ENCODE data around the gene PODXL2. TPM values are rescaled to one million over a fixed set of nuclear protein-coding genes. Genes with fewer than 3 reads are reported as not detected.

Gene PODXL2
- total RNA-seq, 2 experiments from 2014 or later, result 4.0 to 4.2 TPM

- CTCF ChIA-PET, result interaction anchor here (0.9 kb wide), 1 partner anchor 73 kb away, joined by 4 read pairs; no protein-coding TSS in a partner anchor
- peaks cover 4% of the 10 kb centered on the region for H3K4me1 ChIP-seq (ENCODE audit: insufficient read depth, low read length)
- POLR2A ChIA-PET, result no interaction called here
- TF ChIP-seq CTCF (IDR thresholded peaks at IDR 0.05), result no peak
- Mint-ChIP-seq H3K9me3 (no peaks in the 10 kb centered on the region), H3K4me1 (ENCODE audit: low read depth) (no peaks in the 10 kb centered on the region), H3K4me3 (no peak overlapping the region), H3K27me3 (no peaks in the 10 kb centered on the region), H3K27ac (no peak overlapping the region), H3K36me3 (ENCODE audit: low read depth) (no peaks in the 10 kb centered on the region)
- H3K9me3 ChIP-seq (ENCODE audit: control insufficient read depth in 1 of 2, insufficient read depth in 1 of 2, low read length in 2 of 2), result no peaks in the 10 kb centered on the region
- H3K27me3 ChIP-seq (ENCODE audit: control insufficient read depth in 1 of 2, insufficient read depth in 2 of 2, low read length in 2 of 2), result no peaks in the 10 kb centered on the region
- intact Hi-C loops (cut with DNase I, micrococcal nuclease), result no loop called here
- H3K27ac ChIP-seq (ENCODE audit: low read depth in 1 of 2, low read length in 2 of 2), result no peak overlapping the region
- no peaks in the 10 kb centered on the region for H3K36me3 ChIP-seq (ENCODE audit: insufficient read depth, low read length)
- DNase-seq, result no peak
- H3K4me3 ChIP-seq (ENCODE audit: low read length), result no peak overlapping the region
- no peak for ATAC-seq (ENCODE audit: poor library complexity)
Observed at GRCh38 chr3:127647845-127648204, 18.8 kb downstream of the PODXL2 start.

GRCh38 chr3:127650236-127650635, 21.3 kb downstream of the PODXL2 start:
- H3K9me3 Mint-ChIP-seq, result no peaks in the 10 kb centered on the region
- Histone ChIP-seq H3K4me3 (ENCODE audit: low read length) (no peak overlapping the region), H3K9me3 (ENCODE audit: control insufficient read depth in 1 of 2, insufficient read depth in 1 of 2, low read length in 2 of 2) (no peaks in the 10 kb centered on the region), H3K4me1 (ENCODE audit: insufficient read depth, low read length) (peaks cover 4% of the 10 kb centered on the region), H3K36me3 (ENCODE audit: insufficient read depth, low read length) (no peaks in the 10 kb centered on the region), H3K27me3 (ENCODE audit: control insufficient read depth in 1 of 2, insufficient read depth in 2 of 2, low read length in 2 of 2) (no peaks in the 10 kb centered on the region), H3K27ac (ENCODE audit: low read depth in 1 of 2, low read length in 2 of 2) (no peak overlapping the region)
- no peak for DNase-seq
- intact Hi-C loops (cut with DNase I, micrococcal nuclease), result loop anchor here in 1 of 2 experiments (5.0 kb wide), 1 partner anchor 182 kb away; no protein-coding TSS in a partner anchor
- POLR2A ChIA-PET, result no interaction called here
- no peak for TF ChIP-seq CTCF (IDR thresholded peaks at IDR 0.05)
- CTCF ChIA-PET, result interaction anchor here (0.9 to 1.0 kb wide), 2 partner anchors 14 to 75 kb away, joined by 3 read pairs; no protein-coding TSS in a partner anchor
- no peaks in the 10 kb centered on the region for H3K36me3 Mint-ChIP-seq (ENCODE audit: low read depth)
- H3K4me3 Mint-ChIP-seq, result no peak overlapping the region
- no peaks in the 10 kb centered on the region for H3K27me3 Mint-ChIP-seq
- H3K27ac Mint-ChIP-seq, result no peak overlapping the region
- no peaks in the 10 kb centered on the region for H3K4me1 Mint-ChIP-seq (ENCODE audit: low read depth)
- ATAC-seq (ENCODE audit: poor library complexity), result no peak

GRCh38 chr3:127651516-127652172, 22.7 kb downstream of the PODXL2 start:
- no peak overlapping the region for H3K27ac ChIP-seq (ENCODE audit: low read depth in 1 of 2, low read length in 2 of 2)
- DNase-seq (no peak), ATAC-seq (ENCODE audit: poor library complexity) (no peak)
- H3K9me3 ChIP-seq (ENCODE audit: control insufficient read depth in 1 of 2, insufficient read depth in 1 of 2, low read length in 2 of 2), result no peaks in the 10 kb centered on the region
- CTCF ChIA-PET, result interaction anchor here (1.3 kb wide), 1 partner anchor 42 kb away, joined by 3 read pairs; no protein-coding TSS in a partner anchor
- H3K4me3 ChIP-seq (ENCODE audit: low read length), result no peak overlapping the region
- TF ChIP-seq CTCF (IDR thresholded peaks at IDR 0.05), result no peak
- POLR2A ChIA-PET, result no interaction called here
- no peaks in the 10 kb centered on the region for H3K27me3 ChIP-seq (ENCODE audit: control insufficient read depth in 1 of 2, insufficient read depth in 2 of 2, low read length in 2 of 2)
- no peak overlapping the region for H3K4me3 Mint-ChIP-seq
- H3K27me3 Mint-ChIP-seq, result no peaks in the 10 kb centered on the region
- no peaks in the 10 kb centered on the region for H3K36me3 Mint-ChIP-seq (ENCODE audit: low read depth)
- no peaks in the 10 kb centered on the region for H3K36me3 ChIP-seq (ENCODE audit: insufficient read depth, low read length)
- no peaks in the 10 kb centered on the region for H3K4me1 Mint-ChIP-seq (ENCODE audit: low read depth)
- intact Hi-C loops (cut with DNase I, micrococcal nuclease), result loop anchor here (1.0 to 5.0 kb wide), 3 partner anchors 43 to 320 kb away; no protein-coding TSS in a partner anchor
- no peaks in the 10 kb centered on the region for H3K9me3 Mint-ChIP-seq
- H3K4me1 ChIP-seq (ENCODE audit: insufficient read depth, low read length), result peaks cover 4% of the 10 kb centered on the region
- H3K27ac Mint-ChIP-seq, result no peak overlapping the region

Measured in CD4-positive, alpha-beta T cell (primary cell).